ENCODE data around the gene TMEM129.

TMEM129 gene, protein sequence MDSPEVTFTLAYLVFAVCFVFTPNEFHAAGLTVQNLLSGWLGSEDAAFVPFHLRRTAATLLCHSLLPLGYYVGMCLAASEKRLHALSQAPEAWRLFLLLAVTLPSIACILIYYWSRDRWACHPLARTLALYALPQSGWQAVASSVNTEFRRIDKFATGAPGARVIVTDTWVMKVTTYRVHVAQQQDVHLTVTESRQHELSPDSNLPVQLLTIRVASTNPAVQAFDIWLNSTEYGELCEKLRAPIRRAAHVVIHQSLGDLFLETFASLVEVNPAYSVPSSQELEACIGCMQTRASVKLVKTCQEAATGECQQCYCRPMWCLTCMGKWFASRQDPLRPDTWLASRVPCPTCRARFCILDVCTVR

GRCh38 chr4:1721003-1721665 is at the start of gene TMEM129, which contains the start of gene TACC3:
TMEM129 (minus strand) TSS chr4:1721323; CDS start chr4:1720837, 486 bp downstream.
TACC3 (plus strand) TSS chr4:1721521; CDS start chr4:1723422, 1,901 bp downstream.
- Histone ChIP-seq H3K9me3 (ENCODE audit: control insufficient read depth in 1 of 2, low read length in 2 of 2) (no peaks in the 10 kb centered on the region), H3K4me1 (ENCODE audit: control insufficient read depth in 1 of 2, insufficient read depth in 2 of 2, low read length in 2 of 2) (peaks cover 0 to 36% of the 10 kb centered on the region in 2 donors), H3K4me3 (ENCODE audit: low read depth in 1 of 2, low read length in 2 of 2) (peak within 1 kb of the TSS; percentile 82), H3K27ac (ENCODE audit: low read length) (peak within 1 kb of the TSS; percentile 63), H3K27me3 (ENCODE audit: low read depth, low read length) (no peaks in the 10 kb centered on the region), H3K36me3 (ENCODE audit: control insufficient read depth in 1 of 2, insufficient read depth in 2 of 2, low read length in 2 of 2) (peaks cover 5 to 19% of the 10 kb centered on the region in 2 donors)

DNA sequence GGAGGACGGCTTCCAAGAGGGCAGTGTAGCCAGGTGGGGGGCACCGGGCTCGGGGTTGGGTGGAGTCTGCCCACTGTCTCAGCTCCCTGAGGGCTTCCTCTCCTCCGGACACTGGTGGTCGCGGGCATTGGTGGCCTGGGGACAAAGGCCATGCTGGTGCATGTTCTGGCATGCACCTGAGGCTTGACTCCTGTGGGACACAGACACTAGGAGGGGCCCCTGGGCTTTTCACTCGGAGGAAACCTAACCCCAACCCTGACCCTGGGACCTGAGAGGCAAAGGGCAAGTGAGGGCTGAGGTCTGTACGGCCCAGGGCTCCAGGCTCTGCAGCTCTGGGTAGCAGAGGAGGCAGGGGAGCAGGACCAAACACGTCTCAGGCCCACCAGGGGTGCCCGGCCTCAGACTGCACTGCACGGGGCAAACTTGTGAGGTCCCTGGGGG is 49.7 kb upstream of the TMEM129 start:
- Histone ChIP-seq H3K27ac (ENCODE audit: low read length) (no peak overlapping the region), H3K36me3 (ENCODE audit: control insufficient read depth in 1 of 2, insufficient read depth in 2 of 2, low read length in 2 of 2) (no peaks in the 10 kb centered on the region), H3K9me3 (ENCODE audit: control insufficient read depth in 1 of 2, low read length in 2 of 2) (no peaks in the 10 kb centered on the region), H3K4me3 (ENCODE audit: low read depth in 1 of 2, low read length in 2 of 2) (no peak overlapping the region), H3K4me1 (ENCODE audit: control insufficient read depth in 1 of 2, insufficient read depth in 2 of 2, low read length in 2 of 2) (peaks cover 0 to 6% of the 10 kb centered on the region in 2 donors), H3K27me3 (ENCODE audit: low read depth, low read length) (peaks cover 13% of the 10 kb centered on the region)

DNA sequence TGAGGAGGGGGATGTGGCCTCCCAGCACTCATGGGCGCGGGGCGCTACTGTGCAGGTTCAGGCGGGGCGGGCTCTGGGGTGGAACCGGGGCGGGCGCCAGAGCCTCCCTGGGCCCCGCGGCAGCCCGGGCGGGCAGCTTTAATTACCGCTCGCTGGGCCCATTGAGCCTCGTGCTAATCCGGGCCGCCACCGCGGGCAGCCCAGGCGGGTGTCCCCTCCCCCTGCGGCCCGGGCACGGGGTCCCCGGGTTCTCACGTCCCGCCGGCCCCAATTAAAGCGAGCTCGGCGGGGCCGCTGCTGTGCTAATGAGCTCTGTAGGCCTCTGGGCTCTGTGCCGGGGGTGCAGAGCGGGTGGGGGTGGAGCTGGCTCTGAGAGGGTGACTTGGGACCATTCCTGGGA is 49.1 kb upstream of the TMEM129 start:
- Histone ChIP-seq H3K4me1 (ENCODE audit: control insufficient read depth in 1 of 2, insufficient read depth in 2 of 2, low read length in 2 of 2) (peaks cover 0 to 6% of the 10 kb centered on the region in 2 donors), H3K27me3 (ENCODE audit: low read depth, low read length) (peaks cover 13% of the 10 kb centered on the region), H3K9me3 (ENCODE audit: control insufficient read depth in 1 of 2, low read length in 2 of 2) (no peaks in the 10 kb centered on the region), H3K4me3 (ENCODE audit: low read depth in 1 of 2, low read length in 2 of 2) (no peak overlapping the region), H3K36me3 (ENCODE audit: control insufficient read depth in 1 of 2, insufficient read depth in 2 of 2, low read length in 2 of 2) (no peaks in the 10 kb centered on the region), H3K27ac (ENCODE audit: low read length) (no peak overlapping the region)

GRCh38 chr4:1769692-1770091 is 48.6 kb upstream of the TMEM129 start:
- Histone ChIP-seq H3K36me3 (ENCODE audit: control insufficient read depth in 1 of 2, insufficient read depth in 2 of 2, low read length in 2 of 2) (no peaks in the 10 kb centered on the region), H3K27me3 (ENCODE audit: low read depth, low read length) (peaks cover 13% of the 10 kb centered on the region), H3K4me3 (ENCODE audit: low read depth in 1 of 2, low read length in 2 of 2) (no peak overlapping the region), H3K27ac (ENCODE audit: low read length) (no peak overlapping the region), H3K9me3 (ENCODE audit: control insufficient read depth in 1 of 2, low read length in 2 of 2) (no peaks in the 10 kb centered on the region), H3K4me1 (ENCODE audit: control insufficient read depth in 1 of 2, insufficient read depth in 2 of 2, low read length in 2 of 2) (peaks cover 0 to 6% of the 10 kb centered on the region in 2 donors)

GRCh38 chr4:1768367-1769034 is 47.4 kb upstream of the TMEM129 start:
- H3K27me3 ChIP-seq (ENCODE audit: low read depth, low read length) = peaks cover 13% of the 10 kb centered on the region
- no peaks in the 10 kb centered on the region for H3K36me3 ChIP-seq (ENCODE audit: control insufficient read depth in 1 of 2, insufficient read depth in 2 of 2, low read length in 2 of 2)
- peaks cover 0 to 10% of the 10 kb centered on the region in 2 donors for H3K4me1 ChIP-seq (ENCODE audit: control insufficient read depth in 1 of 2, insufficient read depth in 2 of 2, low read length in 2 of 2)
- H3K4me3 ChIP-seq (ENCODE audit: low read depth in 1 of 2, low read length in 2 of 2) = no peak overlapping the region
- H3K9me3 ChIP-seq (ENCODE audit: control insufficient read depth in 1 of 2, low read length in 2 of 2) = no peaks in the 10 kb centered on the region
- no peak overlapping the region for H3K27ac ChIP-seq (ENCODE audit: low read length)

DNA sequence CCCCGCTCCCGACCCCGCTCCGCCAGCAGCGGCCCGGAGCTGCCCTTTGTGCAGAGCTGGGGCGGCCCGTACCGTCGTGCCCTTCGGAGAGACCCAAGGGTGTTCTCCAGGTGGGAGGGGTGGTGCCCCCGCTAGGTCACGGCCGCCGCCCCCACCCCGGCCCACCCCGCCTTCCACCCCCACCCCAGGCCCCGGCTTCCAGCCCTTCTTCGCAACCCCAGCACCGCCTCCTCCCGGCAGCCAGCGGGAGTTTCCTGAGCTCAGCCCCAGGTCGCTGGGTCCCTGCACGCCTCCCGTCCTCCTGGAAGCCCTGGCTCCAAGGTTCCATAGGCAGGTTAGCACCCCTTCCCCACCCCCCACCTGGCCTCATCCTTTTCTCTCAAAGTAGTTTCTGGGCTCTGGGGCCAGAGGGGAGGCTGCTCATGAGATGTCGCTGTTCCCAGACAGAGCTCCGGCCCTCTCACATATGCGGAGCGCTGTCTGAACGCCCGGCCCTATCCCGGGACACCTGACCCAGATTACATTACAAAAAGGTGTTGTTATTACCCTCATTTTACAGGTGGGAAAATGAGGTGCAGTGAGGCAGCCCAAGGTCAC is 46.7 kb upstream of the TMEM129 start:
- Histone ChIP-seq H3K9me3 (ENCODE audit: control insufficient read depth in 1 of 2, low read length in 2 of 2) (no peaks in the 10 kb centered on the region), H3K27me3 (ENCODE audit: low read depth, low read length) (peaks cover 13% of the 10 kb centered on the region), H3K36me3 (ENCODE audit: control insufficient read depth in 1 of 2, insufficient read depth in 2 of 2, low read length in 2 of 2) (no peaks in the 10 kb centered on the region), H3K4me3 (ENCODE audit: low read depth in 1 of 2, low read length in 2 of 2) (no peak overlapping the region), H3K27ac (ENCODE audit: low read length) (no peak overlapping the region), H3K4me1 (ENCODE audit: control insufficient read depth in 1 of 2, insufficient read depth in 2 of 2, low read length in 2 of 2) (peaks cover 0 to 10% of the 10 kb centered on the region in 2 donors)

- H3K27ac ChIP-seq (ENCODE audit: low read length) = no peak overlapping the region
- peaks cover 13% of the 10 kb centered on the region for H3K27me3 ChIP-seq (ENCODE audit: low read depth, low read length)
- H3K36me3 ChIP-seq (ENCODE audit: control insufficient read depth in 1 of 2, insufficient read depth in 2 of 2, low read length in 2 of 2) = no peaks in the 10 kb centered on the region
- H3K4me3 ChIP-seq (ENCODE audit: low read depth in 1 of 2, low read length in 2 of 2) = no peak overlapping the region
- H3K9me3 ChIP-seq (ENCODE audit: control insufficient read depth in 1 of 2, low read length in 2 of 2) = no peaks in the 10 kb centered on the region
- H3K4me1 ChIP-seq (ENCODE audit: control insufficient read depth in 1 of 2, insufficient read depth in 2 of 2, low read length in 2 of 2) = peaks cover 0 to 10% of the 10 kb centered on the region in 2 donors
Measured at GRCh38 chr4:1767061-1767769, 46.1 kb upstream of the TMEM129 start.

DNA sequence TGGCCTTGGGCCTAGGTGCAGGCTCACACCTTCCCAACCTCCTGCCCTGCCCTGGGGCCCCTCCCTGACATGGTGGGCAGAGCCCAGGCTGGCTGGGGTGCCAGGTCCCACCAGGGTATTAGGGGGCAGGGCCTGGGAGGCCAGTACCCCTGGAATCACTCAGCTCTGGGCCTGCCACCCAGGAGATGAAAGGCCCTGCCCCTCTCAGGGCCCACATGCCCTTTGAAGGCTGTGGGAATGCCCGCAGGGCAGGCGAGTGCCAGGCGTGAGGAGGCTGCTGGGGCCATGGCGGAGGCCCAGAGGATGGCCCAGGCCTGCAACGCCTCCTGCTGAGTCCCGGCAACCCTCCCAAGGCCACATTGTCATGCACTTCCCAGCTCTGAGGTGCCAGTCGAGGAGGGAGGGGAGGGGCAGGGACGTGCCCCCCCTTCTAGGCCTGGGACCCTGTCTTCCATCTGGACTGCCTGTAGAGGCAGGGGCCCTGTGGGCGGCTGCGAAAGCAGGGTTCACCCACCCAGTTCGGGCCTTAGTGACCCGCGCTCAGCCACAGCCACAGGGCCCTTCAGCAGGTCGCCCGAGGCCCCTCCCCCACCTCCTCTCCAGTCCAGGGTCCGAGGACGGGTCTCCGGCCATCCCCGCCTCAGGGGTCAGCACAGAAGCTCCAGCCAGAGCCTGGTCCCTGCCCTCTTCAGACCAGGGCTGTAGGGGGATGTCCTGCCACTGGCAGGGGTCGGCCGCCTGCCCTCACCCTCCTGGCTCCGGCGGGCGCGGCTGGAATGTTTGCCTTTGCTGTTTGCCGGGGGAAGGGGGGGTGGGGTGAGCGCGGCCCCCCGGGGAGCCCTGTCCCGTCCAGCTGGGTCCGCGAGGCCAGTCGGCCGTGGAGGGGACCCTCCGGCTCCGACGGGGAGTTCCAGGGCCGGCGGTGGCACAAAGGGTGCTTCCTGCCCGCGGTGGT is 45.3 kb upstream of the TMEM129 start:
- peaks cover 13% of the 10 kb centered on the region for H3K27me3 ChIP-seq (ENCODE audit: low read depth, low read length)
- peaks cover 0 to 10% of the 10 kb centered on the region in 2 donors for H3K4me1 ChIP-seq (ENCODE audit: control insufficient read depth in 1 of 2, insufficient read depth in 2 of 2, low read length in 2 of 2)
- no peak overlapping the region for H3K4me3 ChIP-seq (ENCODE audit: low read depth in 1 of 2, low read length in 2 of 2)
- H3K27ac ChIP-seq (ENCODE audit: low read length) = no peak overlapping the region
- H3K36me3 ChIP-seq (ENCODE audit: control insufficient read depth in 1 of 2, insufficient read depth in 2 of 2, low read length in 2 of 2) = no peaks in the 10 kb centered on the region
- H3K9me3 ChIP-seq (ENCODE audit: control insufficient read depth in 1 of 2, low read length in 2 of 2) = no peaks in the 10 kb centered on the region

GRCh38 chr4:1765409-1766072 is 44.4 kb upstream of the TMEM129 start:
- Histone ChIP-seq H3K27ac (ENCODE audit: low read length) (no peak overlapping the region), H3K36me3 (ENCODE audit: control insufficient read depth in 1 of 2, insufficient read depth in 2 of 2, low read length in 2 of 2) (no peaks in the 10 kb centered on the region), H3K4me1 (ENCODE audit: control insufficient read depth in 1 of 2, insufficient read depth in 2 of 2, low read length in 2 of 2) (peaks cover 0 to 10% of the 10 kb centered on the region in 2 donors), H3K4me3 (ENCODE audit: low read depth in 1 of 2, low read length in 2 of 2) (no peak overlapping the region), H3K27me3 (ENCODE audit: low read depth, low read length) (peaks cover 13% of the 10 kb centered on the region), H3K9me3 (ENCODE audit: control insufficient read depth in 1 of 2, low read length in 2 of 2) (no peaks in the 10 kb centered on the region)

Measured in muscle layer of duodenum (tissue), 2 donors.